GM23338 (cell line): Measurements from ENCODE around the gene RNF8.

Experiments
- CREB1 ChIP-seq: fragments of 250-450 bp; sonication (Bioruptor Pico); IDR thresholded peaks from 2 replicates; pipeline ENCODE4 v1.5.0; 2020; ENCODE audit warnings: low read depth, mild to moderate bottlenecking, moderate library complexity
- EZH2 ChIP-seq: fragments of 200-600 bp; sonication (generic); IDR thresholded peaks from one replicate; pipeline ENCODE4 v1.8.0; 2017; ENCODE audit warnings: antibody characterized with exemption, mild to moderate bottlenecking, low read depth; ENCODE audit not compliant: unreplicated experiment
- EZH2phosphoT487 ChIP-seq: fragments of 200-600 bp; sonication (generic); IDR thresholded peaks from one replicate; pipeline ENCODE4 v1.8.1; 2018; ENCODE audit warnings: antibody characterized with exemption; ENCODE audit not compliant: unreplicated experiment
- JUNB ChIP-seq: IDR thresholded peaks from one replicate; pipeline ENCODE4 v1.6.1; 2016; ENCODE audit warnings: antibody characterized with exemption; ENCODE audit not compliant: unreplicated experiment
- NANOG ChIP-seq: IDR thresholded peaks from 2 replicates; pipeline ENCODE4 v1.6.1; 2016; ENCODE audit warnings: antibody characterized with exemption, borderline replicate concordance
- POLR2AphosphoS5 ChIP-seq: IDR thresholded peaks from 2 replicates; pipeline ENCODE4 v1.6.1; 2016; ENCODE audit warnings: antibody characterized with exemption, low read depth
- STAT1 ChIP-seq: IDR thresholded peaks from one replicate; pipeline ENCODE4 v1.6.1; 2016; ENCODE audit warnings: antibody characterized with exemption; ENCODE audit not compliant: unreplicated experiment
- ZNF114 ChIP-seq: fragments of 250-450 bp; sonication (Bioruptor Pico); IDR thresholded peaks from 2 replicates; pipeline ENCODE4 v1.5.0; 2020; ENCODE audit warnings: mild to moderate bottlenecking, moderate library complexity
- ZNF331 ChIP-seq: fragments of 250-450 bp; sonication (Bioruptor Pico); IDR thresholded peaks from 2 replicates; pipeline ENCODE4 v1.5.0; 2020; ENCODE audit warnings: low read depth, mild to moderate bottlenecking, moderate library complexity
- TF ChIP-seq, protein P1 (sequence below): IDR thresholded peaks from one replicate; pipeline ENCODE4 v1.6.1; 2018; ENCODE audit warnings: antibody characterized with exemption; ENCODE audit not compliant: unreplicated experiment
- TF ChIP-seq, protein P2 (sequence below), 2 experiments: fragments of 200-600 bp in 1 of 2; sonication (generic) in 1 of 2; conservative IDR thresholded peaks; 2 replicates each; pipeline versions ENCODE4 v1.5.1 to v1.6.1; 2016 to 2017; ENCODE audit warnings: antibody characterized with exemption in 2 of 2, low read depth in 2 of 2, mild to moderate bottlenecking in 2 of 2, moderate library complexity in 1 of 2
- TF ChIP-seq, protein P3 (sequence below): fragments of 250-450 bp; sonication (Bioruptor Pico); IDR thresholded peaks from 2 replicates; pipeline ENCODE4 v1.5.0; 2020; ENCODE audit warnings: mild to moderate bottlenecking, moderate library complexity

DNA sequence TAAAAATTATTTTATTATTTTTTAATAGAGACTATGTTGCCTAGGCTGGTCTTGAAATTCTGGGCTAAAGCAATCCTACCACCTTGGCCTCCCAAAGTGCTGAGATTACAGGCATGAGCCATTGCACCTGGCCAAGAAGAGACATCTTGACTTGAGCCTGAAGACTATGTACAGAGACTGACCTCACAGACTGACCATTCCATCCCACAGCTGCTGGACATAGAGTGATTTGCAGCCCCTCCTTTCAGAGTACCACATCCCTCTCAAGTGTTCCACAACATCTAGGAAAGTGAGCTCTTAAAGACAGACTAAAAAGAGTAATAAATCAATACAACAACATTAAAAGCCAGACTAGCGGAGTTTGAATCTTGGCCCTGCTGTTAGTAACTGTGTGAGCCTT lies 39.0 kb downstream of the RNF8 start:
- TF ChIP-seq, protein P1, sequence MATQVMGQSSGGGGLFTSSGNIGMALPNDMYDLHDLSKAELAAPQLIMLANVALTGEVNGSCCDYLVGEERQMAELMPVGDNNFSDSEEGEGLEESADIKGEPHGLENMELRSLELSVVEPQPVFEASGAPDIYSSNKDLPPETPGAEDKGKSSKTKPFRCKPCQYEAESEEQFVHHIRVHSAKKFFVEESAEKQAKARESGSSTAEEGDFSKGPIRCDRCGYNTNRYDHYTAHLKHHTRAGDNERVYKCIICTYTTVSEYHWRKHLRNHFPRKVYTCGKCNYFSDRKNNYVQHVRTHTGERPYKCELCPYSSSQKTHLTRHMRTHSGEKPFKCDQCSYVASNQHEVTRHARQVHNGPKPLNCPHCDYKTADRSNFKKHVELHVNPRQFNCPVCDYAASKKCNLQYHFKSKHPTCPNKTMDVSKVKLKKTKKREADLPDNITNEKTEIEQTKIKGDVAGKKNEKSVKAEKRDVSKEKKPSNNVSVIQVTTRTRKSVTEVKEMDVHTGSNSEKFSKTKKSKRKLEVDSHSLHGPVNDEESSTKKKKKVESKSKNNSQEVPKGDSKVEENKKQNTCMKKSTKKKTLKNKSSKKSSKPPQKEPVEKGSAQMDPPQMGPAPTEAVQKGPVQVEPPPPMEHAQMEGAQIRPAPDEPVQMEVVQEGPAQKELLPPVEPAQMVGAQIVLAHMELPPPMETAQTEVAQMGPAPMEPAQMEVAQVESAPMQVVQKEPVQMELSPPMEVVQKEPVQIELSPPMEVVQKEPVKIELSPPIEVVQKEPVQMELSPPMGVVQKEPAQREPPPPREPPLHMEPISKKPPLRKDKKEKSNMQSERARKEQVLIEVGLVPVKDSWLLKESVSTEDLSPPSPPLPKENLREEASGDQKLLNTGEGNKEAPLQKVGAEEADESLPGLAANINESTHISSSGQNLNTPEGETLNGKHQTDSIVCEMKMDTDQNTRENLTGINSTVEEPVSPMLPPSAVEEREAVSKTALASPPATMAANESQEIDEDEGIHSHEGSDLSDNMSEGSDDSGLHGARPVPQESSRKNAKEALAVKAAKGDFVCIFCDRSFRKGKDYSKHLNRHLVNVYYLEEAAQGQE, result no peak
- TF ChIP-seq, protein P2, sequence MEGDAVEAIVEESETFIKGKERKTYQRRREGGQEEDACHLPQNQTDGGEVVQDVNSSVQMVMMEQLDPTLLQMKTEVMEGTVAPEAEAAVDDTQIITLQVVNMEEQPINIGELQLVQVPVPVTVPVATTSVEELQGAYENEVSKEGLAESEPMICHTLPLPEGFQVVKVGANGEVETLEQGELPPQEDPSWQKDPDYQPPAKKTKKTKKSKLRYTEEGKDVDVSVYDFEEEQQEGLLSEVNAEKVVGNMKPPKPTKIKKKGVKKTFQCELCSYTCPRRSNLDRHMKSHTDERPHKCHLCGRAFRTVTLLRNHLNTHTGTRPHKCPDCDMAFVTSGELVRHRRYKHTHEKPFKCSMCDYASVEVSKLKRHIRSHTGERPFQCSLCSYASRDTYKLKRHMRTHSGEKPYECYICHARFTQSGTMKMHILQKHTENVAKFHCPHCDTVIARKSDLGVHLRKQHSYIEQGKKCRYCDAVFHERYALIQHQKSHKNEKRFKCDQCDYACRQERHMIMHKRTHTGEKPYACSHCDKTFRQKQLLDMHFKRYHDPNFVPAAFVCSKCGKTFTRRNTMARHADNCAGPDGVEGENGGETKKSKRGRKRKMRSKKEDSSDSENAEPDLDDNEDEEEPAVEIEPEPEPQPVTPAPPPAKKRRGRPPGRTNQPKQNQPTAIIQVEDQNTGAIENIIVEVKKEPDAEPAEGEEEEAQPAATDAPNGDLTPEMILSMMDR (conservative IDR thresholded peaks at IDR 0.05; ENCODE audit: low read depth in 2 of 2), result no peak
- no peak for TF ChIP-seq NANOG
- TF ChIP-seq, protein P3, sequence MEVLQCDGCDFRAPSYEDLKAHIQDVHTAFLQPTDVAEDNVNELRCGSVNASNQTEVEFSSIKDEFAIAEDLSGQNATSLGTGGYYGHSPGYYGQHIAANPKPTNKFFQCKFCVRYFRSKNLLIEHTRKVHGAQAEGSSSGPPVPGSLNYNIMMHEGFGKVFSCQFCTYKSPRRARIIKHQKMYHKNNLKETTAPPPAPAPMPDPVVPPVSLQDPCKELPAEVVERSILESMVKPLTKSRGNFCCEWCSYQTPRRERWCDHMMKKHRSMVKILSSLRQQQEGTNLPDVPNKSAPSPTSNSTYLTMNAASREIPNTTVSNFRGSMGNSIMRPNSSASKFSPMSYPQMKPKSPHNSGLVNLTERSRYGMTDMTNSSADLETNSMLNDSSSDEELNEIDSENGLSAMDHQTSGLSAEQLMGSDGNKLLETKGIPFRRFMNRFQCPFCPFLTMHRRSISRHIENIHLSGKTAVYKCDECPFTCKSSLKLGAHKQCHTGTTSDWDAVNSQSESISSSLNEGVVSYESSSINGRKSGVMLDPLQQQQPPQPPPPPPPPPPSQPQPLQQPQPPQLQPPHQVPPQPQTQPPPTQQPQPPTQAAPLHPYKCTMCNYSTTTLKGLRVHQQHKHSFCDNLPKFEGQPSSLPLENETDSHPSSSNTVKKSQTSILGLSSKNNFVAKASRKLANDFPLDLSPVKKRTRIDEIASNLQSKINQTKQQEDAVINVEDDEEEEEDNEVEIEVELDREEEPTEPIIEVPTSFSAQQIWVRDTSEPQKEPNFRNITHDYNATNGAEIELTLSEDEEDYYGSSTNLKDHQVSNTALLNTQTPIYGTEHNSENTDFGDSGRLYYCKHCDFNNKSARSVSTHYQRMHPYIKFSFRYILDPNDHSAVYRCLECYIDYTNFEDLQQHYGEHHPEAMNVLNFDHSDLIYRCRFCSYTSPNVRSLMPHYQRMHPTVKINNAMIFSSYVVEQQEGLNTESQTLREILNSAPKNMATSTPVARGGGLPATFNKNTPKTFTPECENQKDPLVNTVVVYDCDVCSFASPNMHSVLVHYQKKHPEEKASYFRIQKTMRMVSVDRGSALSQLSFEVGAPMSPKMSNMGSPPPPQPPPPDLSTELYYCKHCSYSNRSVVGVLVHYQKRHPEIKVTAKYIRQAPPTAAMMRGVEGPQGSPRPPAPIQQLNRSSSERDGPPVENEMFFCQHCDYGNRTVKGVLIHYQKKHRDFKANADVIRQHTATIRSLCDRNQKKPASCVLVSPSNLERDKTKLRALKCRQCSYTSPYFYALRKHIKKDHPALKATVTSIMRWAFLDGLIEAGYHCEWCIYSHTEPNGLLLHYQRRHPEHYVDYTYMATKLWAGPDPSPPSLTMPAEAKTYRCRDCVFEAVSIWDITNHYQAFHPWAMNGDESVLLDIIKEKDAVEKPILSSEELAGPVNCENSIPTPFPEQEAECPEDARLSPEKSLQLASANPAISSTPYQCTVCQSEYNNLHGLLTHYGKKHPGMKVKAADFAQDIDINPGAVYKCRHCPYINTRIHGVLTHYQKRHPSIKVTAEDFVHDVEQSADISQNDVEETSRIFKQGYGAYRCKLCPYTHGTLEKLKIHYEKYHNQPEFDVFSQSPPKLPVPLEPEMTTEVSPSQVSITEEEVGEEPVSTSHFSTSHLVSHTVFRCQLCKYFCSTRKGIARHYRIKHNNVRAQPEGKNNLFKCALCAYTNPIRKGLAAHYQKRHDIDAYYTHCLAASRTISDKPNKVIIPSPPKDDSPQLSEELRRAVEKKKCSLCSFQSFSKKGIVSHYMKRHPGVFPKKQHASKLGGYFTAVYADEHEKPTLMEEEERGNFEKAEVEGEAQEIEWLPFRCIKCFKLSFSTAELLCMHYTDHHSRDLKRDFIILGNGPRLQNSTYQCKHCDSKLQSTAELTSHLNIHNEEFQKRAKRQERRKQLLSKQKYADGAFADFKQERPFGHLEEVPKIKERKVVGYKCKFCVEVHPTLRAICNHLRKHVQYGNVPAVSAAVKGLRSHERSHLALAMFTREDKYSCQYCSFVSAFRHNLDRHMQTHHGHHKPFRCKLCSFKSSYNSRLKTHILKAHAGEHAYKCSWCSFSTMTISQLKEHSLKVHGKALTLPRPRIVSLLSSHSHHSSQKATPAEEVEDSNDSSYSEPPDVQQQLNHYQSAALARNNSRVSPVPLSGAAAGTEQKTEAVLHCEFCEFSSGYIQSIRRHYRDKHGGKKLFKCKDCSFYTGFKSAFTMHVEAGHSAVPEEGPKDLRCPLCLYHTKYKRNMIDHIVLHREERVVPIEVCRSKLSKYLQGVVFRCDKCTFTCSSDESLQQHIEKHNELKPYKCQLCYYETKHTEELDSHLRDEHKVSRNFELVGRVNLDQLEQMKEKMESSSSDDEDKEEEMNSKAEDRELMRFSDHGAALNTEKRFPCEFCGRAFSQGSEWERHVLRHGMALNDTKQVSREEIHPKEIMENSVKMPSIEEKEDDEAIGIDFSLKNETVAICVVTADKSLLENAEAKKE (CRISPR knock-in tag), result no peak
- no peak for TF ChIP-seq POLR2AphosphoS5
- no peak for TF ChIP-seq EZH2
- TF ChIP-seq ZNF331 (CRISPR knock-in tag), result no peak
- no peak for TF ChIP-seq EZH2phosphoT487
- no peak for TF ChIP-seq CREB1
- no peak for TF ChIP-seq STAT1
- TF ChIP-seq JUNB, result no peak
- no peak for TF ChIP-seq ZNF114 (CRISPR knock-in tag)
